ENCODE measurements around the gene STON2.

The STON2 gene

DNA sequence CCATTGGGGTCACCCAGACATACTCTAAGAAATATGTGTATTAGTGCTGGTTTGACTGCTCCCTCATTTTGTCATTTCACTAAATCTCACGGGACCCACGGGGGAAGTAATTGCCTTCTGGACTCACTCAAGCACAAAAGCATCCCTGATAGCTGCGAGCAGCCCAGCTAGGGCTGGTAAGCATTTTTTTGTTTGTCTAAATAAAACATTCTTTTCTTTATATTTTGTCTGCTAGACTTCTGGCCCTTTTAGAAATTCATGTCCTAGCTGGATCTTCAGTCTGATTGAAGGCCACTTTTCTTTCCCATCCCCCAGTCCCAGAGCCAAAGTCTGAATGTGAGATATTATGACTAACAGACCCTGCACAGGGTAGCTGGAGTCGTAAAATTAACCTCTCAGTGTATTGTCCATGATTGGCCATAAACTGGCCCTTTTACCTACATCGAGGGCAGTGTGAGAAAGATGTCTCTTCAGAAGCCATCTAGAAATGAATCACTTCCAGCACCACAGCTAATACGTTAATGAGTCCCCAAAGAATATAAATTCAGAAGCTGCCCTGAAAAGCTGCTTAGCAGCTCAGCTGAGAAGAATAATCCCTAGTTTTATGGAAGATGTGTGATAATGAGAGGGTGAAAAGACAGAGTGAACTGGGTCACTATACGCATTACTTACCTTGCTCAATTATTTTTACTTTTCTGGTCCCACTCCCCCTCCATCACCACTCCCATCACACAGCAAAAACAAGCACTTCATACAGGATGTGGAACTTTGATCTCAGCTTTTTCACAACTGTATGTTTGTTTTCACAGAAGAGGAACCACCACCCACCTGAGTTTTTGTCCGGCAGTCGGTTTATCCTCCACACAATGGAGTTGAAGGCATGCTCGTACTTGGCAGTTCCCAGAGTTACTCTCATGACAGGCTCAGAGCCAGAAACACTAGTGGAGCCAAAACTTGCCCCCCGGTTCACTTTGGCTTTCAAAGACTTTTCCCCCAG is 123.8 kb downstream of the STON2 start:
- Histone ChIP-seq H3K4me1 (ENCODE audit: control insufficient read depth, insufficient read depth, low read length) (peaks cover 8% of the 10 kb centered on the region; the same call in 1 of the 2 replicates), H3K36me3 (ENCODE audit: control insufficient read depth, insufficient read depth, low read length) (peaks cover 10% of the 10 kb centered on the region), H3K9ac (ENCODE audit: low read length) (no peak overlapping the region), H3K4me3 (ENCODE audit: low read depth, low read length) (no peak overlapping the region), H3K27me3 (ENCODE audit: control insufficient read depth, insufficient read depth, low read length) (no peaks in the 10 kb centered on the region), H3K27ac (ENCODE audit: low read depth, low read length) (no peak overlapping the region), H3K9me3 (ENCODE audit: control insufficient read depth, insufficient read depth, low read depth, low read length) (no peaks in the 10 kb centered on the region)

- H3K9me3 ChIP-seq (ENCODE audit: control insufficient read depth, insufficient read depth, low read depth, low read length), result no peaks in the 10 kb centered on the region
- no peak overlapping the region for H3K27ac ChIP-seq (ENCODE audit: low read depth, low read length)
- no peak overlapping the region for H3K4me3 ChIP-seq (ENCODE audit: low read depth, low read length)
- no peaks in the 10 kb centered on the region for H3K27me3 ChIP-seq (ENCODE audit: control insufficient read depth, insufficient read depth, low read length)
- no peak overlapping the region for H3K9ac ChIP-seq (ENCODE audit: low read length)
- H3K36me3 ChIP-seq (ENCODE audit: control insufficient read depth, insufficient read depth, low read length), result peaks cover 10% of the 10 kb centered on the region
- peaks cover 7% of the 10 kb centered on the region; the same call in 1 of the 2 replicates for H3K4me1 ChIP-seq (ENCODE audit: control insufficient read depth, insufficient read depth, low read length)
Observed at GRCh38 chr14:81275305-81276072, 124.6 kb downstream of the STON2 start.

DNA sequence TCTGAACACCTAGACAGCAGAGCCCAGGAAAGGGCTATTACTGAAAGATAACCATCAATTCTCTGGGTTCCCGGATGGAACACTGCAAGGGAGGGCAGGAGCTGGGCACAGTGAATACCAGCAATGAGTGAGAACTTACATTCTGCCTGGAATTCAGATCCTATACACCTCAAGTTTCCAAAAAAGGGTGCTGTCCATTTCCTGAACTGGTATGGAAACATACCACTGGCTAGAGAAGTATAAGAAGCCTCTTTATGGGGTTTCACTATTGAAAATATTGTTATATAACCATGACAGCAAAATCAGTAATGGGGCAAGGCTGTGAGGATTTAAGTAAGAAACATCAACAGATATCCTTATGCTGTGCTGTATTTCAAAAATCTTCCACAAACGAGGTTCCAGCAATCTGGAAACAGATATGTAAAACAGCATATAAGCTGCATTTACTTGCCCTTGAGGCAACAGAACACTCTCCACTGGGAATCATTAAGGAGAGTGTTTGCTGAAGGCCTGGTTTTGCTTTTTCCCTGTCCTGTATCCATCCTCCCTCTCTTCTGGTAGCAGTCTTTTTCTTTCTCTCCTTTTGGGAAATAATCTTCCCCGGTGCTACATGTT is 126.1 kb downstream of the STON2 start:
- Histone ChIP-seq H3K36me3 (ENCODE audit: control insufficient read depth, insufficient read depth, low read length) (peaks cover 10% of the 10 kb centered on the region), H3K9ac (ENCODE audit: low read length) (no peak overlapping the region), H3K27ac (ENCODE audit: low read depth, low read length) (no peak overlapping the region), H3K4me1 (ENCODE audit: control insufficient read depth, insufficient read depth, low read length) (peaks cover 8% of the 10 kb centered on the region; the same call in 1 of the 2 replicates), H3K4me3 (ENCODE audit: low read depth, low read length) (no peak overlapping the region), H3K27me3 (ENCODE audit: control insufficient read depth, insufficient read depth, low read length) (no peaks in the 10 kb centered on the region), H3K9me3 (ENCODE audit: control insufficient read depth, insufficient read depth, low read depth, low read length) (no peaks in the 10 kb centered on the region)

- Histone ChIP-seq H3K4me1 (ENCODE audit: control insufficient read depth, insufficient read depth, low read length) (peaks cover 8% of the 10 kb centered on the region; the same call in 1 of the 2 replicates), H3K4me3 (ENCODE audit: low read depth, low read length) (no peak overlapping the region), H3K27ac (ENCODE audit: low read depth, low read length) (no peak overlapping the region), H3K9me3 (ENCODE audit: control insufficient read depth, insufficient read depth, low read depth, low read length) (no peaks in the 10 kb centered on the region), H3K9ac (ENCODE audit: low read length) (no peak overlapping the region), H3K36me3 (ENCODE audit: control insufficient read depth, insufficient read depth, low read length) (peaks cover 10% of the 10 kb centered on the region), H3K27me3 (ENCODE audit: control insufficient read depth, insufficient read depth, low read length) (no peaks in the 10 kb centered on the region)
Observed at GRCh38 chr14:81273521-81273920, 126.6 kb downstream of the STON2 start.

GRCh38 chr14:81272317-81272716 is 127.8 kb downstream of the STON2 start:
- H3K9me3 ChIP-seq (ENCODE audit: control insufficient read depth, insufficient read depth, low read depth, low read length), result no peaks in the 10 kb centered on the region
- H3K36me3 ChIP-seq (ENCODE audit: control insufficient read depth, insufficient read depth, low read length), result peaks cover 3% of the 10 kb centered on the region; the same call in 1 of the 2 replicates
- no peaks in the 10 kb centered on the region for H3K27me3 ChIP-seq (ENCODE audit: control insufficient read depth, insufficient read depth, low read length)
- H3K27ac ChIP-seq (ENCODE audit: low read depth, low read length), result no peak overlapping the region
- H3K4me1 ChIP-seq (ENCODE audit: control insufficient read depth, insufficient read depth, low read length), result peaks cover 15% of the 10 kb centered on the region; the same call in 1 of the 2 replicates
- H3K4me3 ChIP-seq (ENCODE audit: low read depth, low read length), result no peak overlapping the region
- no peak overlapping the region for H3K9ac ChIP-seq (ENCODE audit: low read length)

DNA sequence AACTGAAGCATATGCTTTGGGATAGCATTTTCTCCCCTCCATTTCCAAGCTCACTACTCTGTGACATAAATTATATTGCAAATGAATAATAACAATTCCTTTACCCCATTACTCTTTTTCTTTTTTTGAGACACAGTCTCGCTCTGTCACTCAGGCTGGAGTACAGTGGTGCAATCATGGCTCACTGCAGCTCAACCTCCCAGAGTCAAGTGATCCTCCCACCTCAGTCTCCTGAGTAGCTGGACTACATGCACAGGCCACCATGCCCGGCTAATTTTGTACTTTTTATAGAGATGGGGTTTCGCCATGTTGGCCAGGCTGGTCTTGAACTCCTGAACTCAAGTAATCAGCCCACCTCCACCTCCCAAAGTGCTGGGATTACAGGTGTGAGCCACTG is 130.1 kb downstream of the STON2 start:
- peaks cover 15% of the 10 kb centered on the region; the same call in 1 of the 2 replicates for H3K4me1 ChIP-seq (ENCODE audit: control insufficient read depth, insufficient read depth, low read length)
- no peaks in the 10 kb centered on the region for H3K27me3 ChIP-seq (ENCODE audit: control insufficient read depth, insufficient read depth, low read length)
- no peaks in the 10 kb centered on the region for H3K9me3 ChIP-seq (ENCODE audit: control insufficient read depth, insufficient read depth, low read depth, low read length)
- no peak overlapping the region for H3K27ac ChIP-seq (ENCODE audit: low read depth, low read length)
- H3K36me3 ChIP-seq (ENCODE audit: control insufficient read depth, insufficient read depth, low read length), result no peaks in the 10 kb centered on the region
- no peak overlapping the region for H3K4me3 ChIP-seq (ENCODE audit: low read depth, low read length)
- H3K9ac ChIP-seq (ENCODE audit: low read length), result no peak overlapping the region

DNA sequence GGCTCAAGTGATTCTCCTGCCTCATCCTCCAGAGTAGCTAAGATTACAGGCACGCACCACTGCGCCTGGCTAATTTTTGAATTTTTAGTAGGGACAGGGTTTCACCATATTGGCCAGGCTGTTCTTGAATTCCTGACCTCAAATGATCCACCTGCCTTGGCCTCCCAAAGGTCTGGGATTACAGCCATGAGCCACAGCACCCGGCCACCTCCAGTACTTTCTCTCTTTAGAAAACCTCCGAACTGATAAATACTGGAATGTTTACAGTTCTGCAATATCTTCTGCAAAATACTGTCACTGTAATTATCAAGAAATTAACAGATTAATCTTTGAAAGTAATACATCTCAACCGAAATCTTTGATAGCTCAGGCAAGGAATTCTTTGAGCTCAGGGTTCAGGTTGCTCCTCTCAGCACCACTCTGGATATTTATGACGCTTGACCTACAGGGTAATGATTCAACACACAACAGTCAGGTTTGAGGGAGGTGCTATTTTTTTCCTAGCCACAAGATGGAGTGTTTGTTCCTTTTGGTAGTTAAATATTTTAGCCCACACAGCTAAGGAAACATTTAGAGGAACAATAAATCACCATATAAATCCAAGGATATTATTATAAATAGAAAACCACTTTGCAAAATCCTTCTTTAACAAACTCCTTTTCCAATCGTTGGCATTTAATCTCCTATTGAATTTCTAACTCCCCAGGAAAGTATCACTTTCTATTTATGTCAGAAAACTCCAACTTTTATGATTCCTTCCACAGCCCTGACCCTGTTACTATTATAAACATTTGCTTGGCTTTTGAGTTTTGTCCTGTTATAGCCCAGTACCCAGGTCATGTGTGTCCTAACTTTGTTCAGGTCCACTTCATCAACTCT is 130.8 kb downstream of the STON2 start:
- peaks cover 16% of the 10 kb centered on the region for H3K4me1 ChIP-seq (ENCODE audit: control insufficient read depth, insufficient read depth, low read length)
- H3K4me3 ChIP-seq (ENCODE audit: low read depth, low read length), result no peak overlapping the region
- no peaks in the 10 kb centered on the region for H3K9me3 ChIP-seq (ENCODE audit: control insufficient read depth, insufficient read depth, low read depth, low read length)
- H3K9ac ChIP-seq (ENCODE audit: low read length), result no peak overlapping the region
- no peak overlapping the region for H3K27ac ChIP-seq (ENCODE audit: low read depth, low read length)
- no peaks in the 10 kb centered on the region for H3K27me3 ChIP-seq (ENCODE audit: control insufficient read depth, insufficient read depth, low read length)
- H3K36me3 ChIP-seq (ENCODE audit: control insufficient read depth, insufficient read depth, low read length), result no peaks in the 10 kb centered on the region

GRCh38 chr14:81268016-81268416 is 132.1 kb downstream of the STON2 start:
- Histone ChIP-seq H3K4me3 (ENCODE audit: low read depth, low read length) (no peak overlapping the region), H3K27ac (ENCODE audit: low read depth, low read length) (no peak overlapping the region; the same call in 1 of the 2 replicates), H3K9me3 (ENCODE audit: control insufficient read depth, insufficient read depth, low read depth, low read length) (no peaks in the 10 kb centered on the region), H3K27me3 (ENCODE audit: control insufficient read depth, insufficient read depth, low read length) (no peaks in the 10 kb centered on the region), H3K36me3 (ENCODE audit: control insufficient read depth, insufficient read depth, low read length) (no peaks in the 10 kb centered on the region), H3K9ac (ENCODE audit: low read length) (no peak overlapping the region), H3K4me1 (ENCODE audit: control insufficient read depth, insufficient read depth, low read length) (peaks cover 20% of the 10 kb centered on the region)

DNA sequence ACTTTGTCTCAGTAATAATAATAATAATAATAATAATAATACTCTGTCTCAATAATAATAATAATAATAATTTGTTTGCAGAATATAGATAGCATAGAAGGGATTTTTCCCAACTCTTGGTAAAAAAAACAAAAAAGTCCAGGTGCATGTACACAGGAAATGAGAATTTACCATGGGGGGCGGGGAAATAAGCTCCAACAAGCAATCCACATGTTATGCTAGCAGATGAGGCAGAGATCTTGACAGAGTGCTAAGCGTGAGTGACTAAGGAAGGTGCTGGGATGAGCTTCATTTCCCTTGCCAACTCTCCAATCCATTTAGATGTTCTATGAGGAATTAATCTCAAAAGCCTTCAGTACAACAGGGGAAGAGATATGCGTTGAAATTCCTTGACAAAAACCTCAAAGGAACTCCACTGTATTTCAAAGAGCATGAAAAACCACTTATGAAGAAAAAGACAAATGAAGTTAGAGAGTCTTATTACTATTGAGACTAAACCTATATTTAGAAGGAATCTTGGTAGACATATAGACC is 134.4 kb downstream of the STON2 start:
- Histone ChIP-seq H3K4me1 (ENCODE audit: control insufficient read depth, insufficient read depth, low read length) (peaks cover 20% of the 10 kb centered on the region), H3K36me3 (ENCODE audit: control insufficient read depth, insufficient read depth, low read length) (no peaks in the 10 kb centered on the region), H3K27me3 (ENCODE audit: control insufficient read depth, insufficient read depth, low read length) (no peaks in the 10 kb centered on the region), H3K9ac (ENCODE audit: low read length) (no peak overlapping the region), H3K27ac (ENCODE audit: low read depth, low read length) (no peak overlapping the region), H3K9me3 (ENCODE audit: control insufficient read depth, insufficient read depth, low read depth, low read length) (no peaks in the 10 kb centered on the region), H3K4me3 (ENCODE audit: low read depth, low read length) (no peak overlapping the region)

GRCh38 chr14:81264671-81265070 is 135.5 kb downstream of the STON2 start:
- H3K9me3 ChIP-seq (ENCODE audit: control insufficient read depth, insufficient read depth, low read depth, low read length), result no peaks in the 10 kb centered on the region
- H3K9ac ChIP-seq (ENCODE audit: low read length), result no peak overlapping the region
- H3K27ac ChIP-seq (ENCODE audit: low read depth, low read length), result no peak overlapping the region
- no peaks in the 10 kb centered on the region for H3K36me3 ChIP-seq (ENCODE audit: control insufficient read depth, insufficient read depth, low read length)
- peaks cover 16% of the 10 kb centered on the region for H3K4me1 ChIP-seq (ENCODE audit: control insufficient read depth, insufficient read depth, low read length)
- no peaks in the 10 kb centered on the region for H3K27me3 ChIP-seq (ENCODE audit: control insufficient read depth, insufficient read depth, low read length)
- no peak overlapping the region for H3K4me3 ChIP-seq (ENCODE audit: low read depth, low read length)
